Activated CD8-positive, alpha-beta T cell treated with anti-CD3 and anti-CD28 coated beads for 36 hours (primary cell): ENCODE results near the gene DENND4A. TPM values are rescaled to one million over a fixed set of nuclear protein-coding genes. Genes with fewer than 3 reads are reported as not detected.

Source experiments
- ATAC-seq: fragments of 200-7000 bp; cut with Tn5 transposase; one replicate; pipeline ENCODE4 v1.10.0; 2021; ENCODE audit warnings: mild to moderate bottlenecking, moderate library complexity
- CTCF ChIA-PET: fragments of 350-600 bp; sonication (Branson Sonifier 250); formaldehyde crosslinking; loops from one replicate; lab custom pipeline; 2021; ENCODE audit warnings: antibody characterized with exemption; lab: Charles Lee
- POLR2A ChIA-PET: fragments of 350-600 bp; sonication (Branson Sonifier 250); formaldehyde crosslinking; loops from one replicate; lab custom pipeline; 2021; ENCODE audit warnings: antibody characterized with exemption; lab: Charles Lee
- DNase-seq: peaks from one replicate; pipeline ENCODE4 v3.0.0-alpha.2; 2020
- H3K27ac Mint-ChIP-seq: one replicate; pipeline ENCODE4 v1.8.0; 2021; ENCODE audit warnings: mild to moderate bottlenecking, mixed read lengths
- H3K27me3 Mint-ChIP-seq: one replicate; pipeline ENCODE4 v1.8.0; 2021; ENCODE audit warnings: mixed read lengths
- H3K36me3 Mint-ChIP-seq: one replicate; pipeline ENCODE4 v1.8.0; 2021; ENCODE audit warnings: low read depth, mixed read lengths
- H3K4me1 Mint-ChIP-seq: one replicate; pipeline ENCODE4 v1.8.0; 2021; ENCODE audit warnings: low read depth, mixed read lengths
- H3K4me3 Mint-ChIP-seq: one replicate; pipeline ENCODE4 v1.8.0; 2021; ENCODE audit warnings: mild to moderate bottlenecking, moderate library complexity, mixed read lengths
- H3K9me3 Mint-ChIP-seq: one replicate; pipeline ENCODE4 v1.8.0; 2021; ENCODE audit warnings: mixed read lengths
- intact Hi-C: fragments of 100-400 bp; cut with micrococcal nuclease; formaldehyde crosslinking; loops from one replicate; pipeline ENCODE4 v1.10.0; 2022
- total RNA-seq, 2 experiments: library from RNA; stranded (reverse); gene quantifications; one replicate each; pipeline ENCODE4 v1.2.3, GENCODE V29; 2021
- TF ChIP-seq, protein P1 (sequence below): fragments of 200-600 bp; IDR thresholded peaks from one replicate; pipeline ENCODE4 v1.8.0; 2022; ENCODE audit warnings: antibody characterized with exemption, mild to moderate bottlenecking

DENND4A gene
- total RNA-seq, 2 experiments from 2014 or later: 53.1 to 54.7 TPM

DNA sequence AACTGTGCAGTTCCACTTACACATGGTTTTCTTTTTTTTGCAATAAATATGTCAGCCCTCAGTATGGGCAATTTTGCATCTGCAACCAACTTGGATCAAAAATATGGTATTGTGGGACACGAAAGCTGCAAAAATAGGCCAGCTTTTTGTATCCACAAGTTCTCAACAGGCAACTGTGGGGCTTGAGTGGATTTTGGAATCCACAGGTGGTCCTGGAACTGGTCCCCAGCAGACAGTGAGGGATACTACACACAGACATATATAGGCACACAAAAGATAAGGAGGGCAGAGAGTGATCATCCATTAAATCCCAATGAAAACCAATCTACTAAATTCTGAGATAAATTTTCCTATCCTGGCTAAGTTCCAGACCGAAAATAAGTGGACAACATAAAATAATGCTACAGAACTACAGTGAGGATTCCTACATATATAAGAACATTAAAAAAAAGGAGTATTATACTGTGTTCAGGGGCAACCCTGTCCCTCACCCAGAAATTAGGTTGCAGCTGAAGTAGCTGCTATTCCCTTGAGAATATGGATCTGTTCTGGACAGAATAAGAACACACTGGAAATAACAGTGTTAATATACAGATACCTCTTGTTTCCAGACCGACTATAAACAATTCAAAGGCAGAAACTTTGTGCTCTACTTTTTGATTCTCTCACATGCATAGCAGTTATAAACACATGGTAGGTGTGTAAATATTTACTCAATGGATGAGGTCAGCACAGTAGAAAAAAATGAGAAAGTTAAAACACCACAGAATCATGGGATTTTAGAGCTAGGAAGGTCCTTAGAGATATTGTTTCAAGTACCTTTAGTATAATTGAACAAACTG, 25.4 kb downstream of the DENND4A start:
- intact Hi-C loops: no loop called here
- ATAC-seq (no peak), DNase-seq (no peak)
- peaks cover 61% of the 10 kb centered on the region for H3K4me1 Mint-ChIP-seq
- TF ChIP-seq, protein P1, sequence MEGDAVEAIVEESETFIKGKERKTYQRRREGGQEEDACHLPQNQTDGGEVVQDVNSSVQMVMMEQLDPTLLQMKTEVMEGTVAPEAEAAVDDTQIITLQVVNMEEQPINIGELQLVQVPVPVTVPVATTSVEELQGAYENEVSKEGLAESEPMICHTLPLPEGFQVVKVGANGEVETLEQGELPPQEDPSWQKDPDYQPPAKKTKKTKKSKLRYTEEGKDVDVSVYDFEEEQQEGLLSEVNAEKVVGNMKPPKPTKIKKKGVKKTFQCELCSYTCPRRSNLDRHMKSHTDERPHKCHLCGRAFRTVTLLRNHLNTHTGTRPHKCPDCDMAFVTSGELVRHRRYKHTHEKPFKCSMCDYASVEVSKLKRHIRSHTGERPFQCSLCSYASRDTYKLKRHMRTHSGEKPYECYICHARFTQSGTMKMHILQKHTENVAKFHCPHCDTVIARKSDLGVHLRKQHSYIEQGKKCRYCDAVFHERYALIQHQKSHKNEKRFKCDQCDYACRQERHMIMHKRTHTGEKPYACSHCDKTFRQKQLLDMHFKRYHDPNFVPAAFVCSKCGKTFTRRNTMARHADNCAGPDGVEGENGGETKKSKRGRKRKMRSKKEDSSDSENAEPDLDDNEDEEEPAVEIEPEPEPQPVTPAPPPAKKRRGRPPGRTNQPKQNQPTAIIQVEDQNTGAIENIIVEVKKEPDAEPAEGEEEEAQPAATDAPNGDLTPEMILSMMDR: no peak
- CTCF ChIA-PET: interaction anchor here (0.9 to 1.4 kb wide), 4 partner anchors 12 to 96 kb away, joined by 3 read pairs; no protein-coding TSS in a partner anchor
- H3K27ac Mint-ChIP-seq: peak overlapping the region; percentile 69
- POLR2A ChIA-PET: interaction anchor here (1.2 to 2.8 kb wide), 4 partner anchors 8 to 26 kb away, joined by 3 to 7 read pairs (median 4); partner anchors contain the start of gene DENND4A
- H3K36me3 Mint-ChIP-seq: peaks cover 32% of the 10 kb centered on the region
- no peaks in the 10 kb centered on the region for H3K27me3 Mint-ChIP-seq
- no peak overlapping the region for H3K4me3 Mint-ChIP-seq
- no peaks in the 10 kb centered on the region for H3K9me3 Mint-ChIP-seq

DNA sequence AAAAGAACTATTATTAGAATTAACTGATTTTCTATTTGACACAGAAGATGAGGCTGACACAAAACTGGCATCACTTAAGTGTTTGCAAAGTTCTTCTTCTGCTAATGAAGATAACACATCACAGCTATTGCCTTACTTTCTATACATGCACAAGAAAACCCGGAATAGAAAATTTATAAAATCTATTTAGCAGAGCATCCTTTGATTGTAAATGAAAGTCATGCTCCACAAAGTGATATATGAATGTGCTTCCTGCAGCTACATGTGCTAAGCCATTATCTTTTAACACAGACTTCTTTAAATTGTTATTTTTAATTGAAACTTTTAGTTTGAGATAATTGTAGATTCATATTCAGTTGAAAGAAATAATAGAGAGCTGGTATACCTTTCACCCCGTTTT, 27.0 kb downstream of the DENND4A start:
- DNase-seq (no peak), ATAC-seq (no peak)
- CTCF ChIA-PET: interaction anchor here (0.7 to 1.5 kb wide), 2 partner anchors 64 to 104 kb away, joined by 3 to 4 read pairs; partner anchors contain the start of gene RAB11A
- H3K4me1 Mint-ChIP-seq: peaks cover 60% of the 10 kb centered on the region
- H3K27ac Mint-ChIP-seq: no peak overlapping the region
- intact Hi-C loops: no loop called here
- H3K4me3 Mint-ChIP-seq: no peak overlapping the region
- no peaks in the 10 kb centered on the region for H3K9me3 Mint-ChIP-seq
- POLR2A ChIA-PET: interaction anchor here (1.2 to 1.8 kb wide), 2 partner anchors 10 to 26 kb away, joined by 3 read pairs; no protein-coding TSS in a partner anchor
- H3K27me3 Mint-ChIP-seq: no peaks in the 10 kb centered on the region
- TF ChIP-seq, protein P1: no peak
- H3K36me3 Mint-ChIP-seq: peaks cover 32% of the 10 kb centered on the region

DNA sequence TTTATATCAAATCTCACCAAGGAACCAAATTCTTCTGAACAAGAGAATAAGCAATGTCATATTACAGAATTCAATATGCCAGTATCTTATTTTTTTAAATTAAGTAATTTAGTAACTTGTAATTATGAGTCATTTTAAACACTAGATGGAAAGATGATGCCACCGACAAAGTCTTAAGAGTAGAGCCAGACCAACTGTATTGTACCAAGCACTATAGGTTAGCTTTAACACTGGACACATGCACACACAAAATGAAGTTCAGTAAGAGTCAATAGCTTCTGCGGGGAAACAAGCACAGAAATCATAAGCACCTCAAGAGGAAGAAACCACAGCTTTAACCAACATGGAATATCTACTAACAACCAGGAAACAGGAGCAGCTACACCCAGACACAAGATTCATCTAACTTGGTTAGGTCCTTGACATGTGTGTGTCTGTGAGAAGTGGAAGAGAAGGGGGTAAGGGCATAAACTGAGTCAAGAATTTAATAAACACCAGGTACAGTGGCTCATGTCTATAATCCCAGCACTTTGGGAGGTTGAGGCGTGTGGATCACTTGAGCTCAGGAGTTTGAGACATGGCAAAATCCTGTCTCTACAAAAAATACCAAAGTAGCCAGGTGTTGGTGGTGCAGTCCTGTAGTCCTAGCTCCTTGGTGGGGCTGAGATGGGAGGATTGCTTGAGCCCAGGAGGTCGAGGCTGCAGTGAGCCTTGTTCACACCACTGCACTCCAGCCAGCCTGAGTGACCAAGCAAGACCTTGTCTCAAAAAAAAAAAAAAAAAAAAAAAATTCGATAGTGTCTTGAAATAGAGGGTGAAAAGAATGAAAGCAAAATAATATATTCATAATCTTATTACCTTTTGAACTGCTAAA, 28.9 kb downstream of the DENND4A start:
- ChIA-PET CTCF (interaction anchor here (0.8 to 1.2 kb wide), 3 partner anchors 25 to 94 kb away, joined by 3 to 5 read pairs (median 3); no protein-coding TSS in a partner anchor), POLR2A (no interaction called here)
- TF ChIP-seq, protein P1: no peak
- Mint-ChIP-seq H3K27me3 (no peaks in the 10 kb centered on the region), H3K4me3 (no peak overlapping the region), H3K27ac (peak overlapping the region; percentile 21), H3K36me3 (peaks cover 32% of the 10 kb centered on the region), H3K4me1 (peaks cover 49% of the 10 kb centered on the region), H3K9me3 (no peaks in the 10 kb centered on the region)
- intact Hi-C loops: no loop called here
- DNase-seq (no peak), ATAC-seq (no peak)

DNA sequence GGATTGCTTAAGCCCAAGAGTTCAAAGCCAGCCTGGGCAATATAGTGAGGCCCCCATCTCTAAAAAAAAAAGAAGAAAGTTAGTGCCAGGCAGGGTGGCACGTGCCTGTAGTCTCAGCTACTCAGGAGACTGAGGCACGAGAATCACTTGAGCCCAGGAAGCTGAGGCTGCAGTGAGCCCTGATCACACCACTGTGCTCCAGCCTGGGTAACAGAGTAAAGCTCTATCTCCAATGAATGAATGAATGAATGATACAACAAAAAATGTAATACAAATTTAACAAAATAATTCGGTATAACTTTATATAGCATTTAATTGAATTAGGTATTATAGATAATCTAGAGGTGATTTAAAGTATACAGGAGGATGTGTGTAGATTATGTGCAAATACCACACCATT, 29.7 kb downstream of the DENND4A start:
- H3K4me3 Mint-ChIP-seq: no peak overlapping the region
- H3K9me3 Mint-ChIP-seq: no peaks in the 10 kb centered on the region
- no peaks in the 10 kb centered on the region for H3K27me3 Mint-ChIP-seq
- intact Hi-C loops: no loop called here
- peaks cover 30% of the 10 kb centered on the region for H3K36me3 Mint-ChIP-seq
- POLR2A ChIA-PET: no interaction called here
- TF ChIP-seq, protein P1: no peak
- no peak overlapping the region for H3K27ac Mint-ChIP-seq
- ATAC-seq: no peak
- DNase-seq: no peak
- CTCF ChIA-PET: interaction anchor here (1.2 kb wide), 2 partner anchors 24 to 95 kb away, joined by 3 to 5 read pairs; no protein-coding TSS in a partner anchor
- H3K4me1 Mint-ChIP-seq: peaks cover 41% of the 10 kb centered on the region
